Amygdala (tissue), 56 donors: ENCODE data around the gene DICER1.

ENCODE experiments used
- DNase-seq, 56 donors: peaks; one replicate each; lab custom pipeline; 2025; lab: John Stamatoyannopoulos, UW

DICER1 gene

GRCh38 chr14:95045106-95045701 lies 112.1 kb downstream of the DICER1 start:
- DNase-seq, result no peak

GRCh38 chr14:95044463-95045105 lies 112.7 kb downstream of the DICER1 start:
- DNase-seq, result no peak

- DNase-seq, result no peak
These were observed 113.4 kb downstream of the DICER1 start for GRCh38 chr14:95043732-95044462.

GRCh38 chr14:95043314-95043713 lies 114.0 kb downstream of the DICER1 start:
- DNase-seq, result no peak

GRCh38 chr14:95041477-95042020 lies 115.8 kb downstream of the DICER1 start:
- no peak for DNase-seq

GRCh38 chr14:95040708-95041476 lies 116.4 kb downstream of the DICER1 start:
- DNase-seq, result no peak

GRCh38 chr14:95039993-95040348 lies 117.4 kb downstream of the DICER1 start:
- DNase-seq, result no peak

GRCh38 chr14:95039259-95039992 lies 117.9 kb downstream of the DICER1 start:
- no peak for DNase-seq

GRCh38 chr14:95038521-95039250 lies 118.6 kb downstream of the DICER1 start:
- no peak for DNase-seq

GRCh38 chr14:95037273-95037672 lies 120.1 kb downstream of the DICER1 start:
- DNase-seq, result no peak
